ENCODE data around the gene SEC62.

Gene SEC62, protein sequence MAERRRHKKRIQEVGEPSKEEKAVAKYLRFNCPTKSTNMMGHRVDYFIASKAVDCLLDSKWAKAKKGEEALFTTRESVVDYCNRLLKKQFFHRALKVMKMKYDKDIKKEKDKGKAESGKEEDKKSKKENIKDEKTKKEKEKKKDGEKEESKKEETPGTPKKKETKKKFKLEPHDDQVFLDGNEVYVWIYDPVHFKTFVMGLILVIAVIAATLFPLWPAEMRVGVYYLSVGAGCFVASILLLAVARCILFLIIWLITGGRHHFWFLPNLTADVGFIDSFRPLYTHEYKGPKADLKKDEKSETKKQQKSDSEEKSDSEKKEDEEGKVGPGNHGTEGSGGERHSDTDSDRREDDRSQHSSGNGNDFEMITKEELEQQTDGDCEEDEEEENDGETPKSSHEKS

GRCh38 chr3:169966428-169966950 is at the start of gene SEC62:
Gene SEC62 (plus strand): TSS chr3:169966807. CDS start chr3:169966823, 16 bp downstream.
- peak; percentile 90 for DNase-seq

- no peak for DNase-seq
These were observed 43.4 kb upstream of the SEC62 start for GRCh38 chr3:169923189-169923588.

DNA sequence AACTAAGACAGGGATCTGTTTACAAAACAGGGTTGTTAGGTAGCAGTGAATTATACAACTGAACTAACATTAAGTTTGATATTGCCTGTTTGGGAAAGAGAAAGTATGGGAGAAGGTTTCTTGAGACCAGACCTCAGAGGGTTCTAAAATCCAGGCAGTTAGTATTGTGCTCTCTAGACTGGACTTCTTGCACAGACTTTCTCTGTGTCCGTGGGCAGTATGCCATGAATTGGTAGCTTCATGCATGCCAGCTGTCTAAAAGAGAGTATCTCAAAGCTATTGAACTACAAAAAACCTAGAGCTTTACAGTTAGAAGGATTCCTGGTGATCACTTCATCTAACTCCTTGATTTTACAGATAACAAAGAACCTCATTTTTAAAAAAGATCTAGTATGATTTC is 42.8 kb upstream of the SEC62 start:
- DNase-seq = no peak

GRCh38 chr3:169929830-169930519 is 36.6 kb upstream of the SEC62 start:
- peak; percentile 22 for DNase-seq

GRCh38 chr3:169930843-169931242 is 35.8 kb upstream of the SEC62 start:
- DNase-seq = no peak

GRCh38 chr3:169931747-169932520 is 34.7 kb upstream of the SEC62 start:
- DNase-seq = no peak

DNA sequence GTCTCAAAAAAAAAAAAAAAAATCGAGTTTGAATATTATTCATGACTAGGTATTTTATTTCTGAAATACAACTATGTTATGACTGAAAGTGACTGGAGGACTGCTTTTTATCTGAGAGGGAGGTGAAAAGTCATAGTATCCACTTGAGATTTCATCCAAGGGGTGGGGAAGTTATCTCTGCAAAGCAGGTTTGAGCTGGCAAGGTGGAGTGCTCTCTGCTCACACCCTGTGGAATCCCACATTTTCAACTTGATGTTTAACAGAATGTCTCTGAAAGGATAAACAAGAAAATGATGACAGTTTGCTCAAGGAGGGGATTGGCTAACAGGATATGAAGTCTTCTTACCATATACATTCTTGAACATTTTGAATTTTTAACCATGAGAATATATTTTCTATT is 27.3 kb upstream of the SEC62 start:
- no peak for DNase-seq

DNA sequence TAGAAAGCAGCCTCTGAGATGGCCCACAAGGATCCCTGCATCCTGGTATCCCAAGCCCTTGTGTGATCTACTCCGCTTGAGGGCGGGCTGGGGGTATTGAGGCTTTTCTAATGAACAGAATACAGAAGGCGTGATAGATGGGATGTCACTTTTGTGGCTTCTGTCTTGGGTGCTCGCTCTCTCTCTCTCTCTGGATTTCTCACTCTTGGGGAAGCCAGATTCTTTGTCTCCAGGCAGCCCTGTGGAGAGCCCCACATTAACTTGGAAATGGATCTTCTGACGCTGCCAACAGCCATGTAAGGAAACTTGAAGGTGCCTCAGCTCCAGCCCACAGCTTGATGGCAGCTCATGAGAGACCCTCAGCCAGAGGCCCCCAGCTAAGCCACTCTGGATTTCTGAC is 26.9 kb upstream of the SEC62 start:
- DNase-seq = no peak

DNA sequence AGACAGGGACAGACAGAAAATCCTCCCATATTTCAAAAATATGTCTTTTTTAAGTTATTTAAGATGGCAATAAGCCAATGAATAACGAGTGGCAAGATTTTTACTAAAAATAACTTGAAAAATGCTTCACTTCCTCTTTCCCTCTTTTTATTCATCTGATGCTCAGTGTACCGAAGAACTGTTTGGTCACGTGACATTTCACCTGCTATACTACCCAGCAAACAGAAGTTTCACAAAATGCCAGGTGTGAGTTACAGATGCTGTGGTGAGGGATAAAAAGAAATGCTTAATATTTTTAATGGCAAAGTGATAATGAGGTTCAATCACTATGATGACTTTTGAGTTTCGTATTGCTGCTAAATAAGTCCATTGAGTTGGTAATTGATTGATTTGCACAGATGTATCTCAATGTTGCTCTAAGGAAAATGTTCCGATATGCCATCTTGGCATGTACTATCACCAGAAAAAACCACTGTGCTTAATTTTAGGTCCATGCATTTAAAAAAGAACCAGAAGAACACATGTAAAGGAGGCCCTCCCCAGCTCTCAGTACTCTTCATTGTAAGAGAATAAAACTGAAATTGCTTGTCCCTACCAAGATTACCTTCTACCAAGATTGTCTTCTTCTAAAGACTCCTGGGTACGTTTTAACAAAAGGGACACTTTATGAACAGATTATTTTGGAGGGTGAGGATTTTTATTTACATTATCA is 26.0 kb upstream of the SEC62 start:
- DNase-seq = peak; percentile 24

DNA sequence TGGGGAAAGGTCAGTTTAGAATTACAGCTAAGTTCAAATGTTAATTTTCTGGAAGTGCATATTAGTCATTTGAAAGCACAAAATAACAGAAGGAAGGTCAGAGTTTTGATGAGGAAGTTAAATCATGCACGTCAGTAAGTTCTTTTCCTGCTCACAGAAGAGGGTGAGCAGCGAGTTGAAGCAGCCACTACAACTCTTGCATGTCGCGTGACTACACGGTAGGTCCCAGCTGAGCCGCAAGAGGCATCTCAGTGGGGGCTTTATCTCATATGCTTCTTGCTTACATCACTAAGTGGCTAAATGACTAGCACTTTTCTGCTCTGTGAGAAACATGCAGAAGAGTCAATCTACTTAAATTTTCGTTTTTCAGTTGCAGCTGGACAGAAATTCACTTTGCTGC is 21.3 kb upstream of the SEC62 start:
- no peak for DNase-seq

GRCh38 chr3:169946336-169946735 is 20.3 kb upstream of the SEC62 start:
- no peak for DNase-seq

DNA sequence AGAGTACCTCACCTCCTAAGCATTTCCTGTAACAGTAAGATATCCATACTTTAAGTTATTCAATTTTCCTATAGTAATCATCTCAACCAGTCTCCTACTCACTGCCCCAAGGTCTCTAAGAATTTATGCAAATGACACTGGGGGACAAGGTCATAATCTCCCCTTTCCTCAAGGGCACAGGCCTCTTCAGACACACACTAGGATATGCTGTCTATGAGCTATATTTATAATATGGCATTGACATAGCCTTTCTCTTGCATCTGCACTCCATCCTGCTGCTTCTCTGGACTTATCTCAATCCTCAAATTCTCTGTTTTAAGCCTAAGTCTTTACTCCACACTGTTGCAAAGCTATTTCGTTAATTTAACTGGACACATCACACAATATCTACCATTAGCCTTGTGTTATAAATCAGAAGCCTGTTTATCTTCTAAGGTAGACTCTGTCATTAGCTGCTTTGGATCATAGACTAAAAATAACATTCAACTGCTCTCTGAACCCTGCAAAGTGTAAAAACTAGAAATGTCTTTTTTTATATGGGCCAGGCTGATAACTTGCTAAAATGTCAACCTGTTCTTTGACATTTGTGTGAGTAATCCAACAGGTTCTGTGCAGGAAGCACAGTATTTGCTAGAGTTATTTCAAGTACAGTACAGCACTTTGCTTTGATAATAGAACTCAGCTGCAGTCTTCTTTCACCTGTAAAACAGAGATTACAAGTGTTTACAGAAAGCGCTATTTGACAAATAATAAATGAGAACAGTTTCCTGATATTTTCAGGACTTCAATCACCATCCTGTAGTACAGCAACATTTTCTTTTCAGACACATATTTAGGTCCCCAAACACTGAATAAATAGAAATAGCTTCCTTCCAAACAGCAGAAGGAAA is 17.8 kb upstream of the SEC62 start:
- DNase-seq = peak; percentile 62

DNA sequence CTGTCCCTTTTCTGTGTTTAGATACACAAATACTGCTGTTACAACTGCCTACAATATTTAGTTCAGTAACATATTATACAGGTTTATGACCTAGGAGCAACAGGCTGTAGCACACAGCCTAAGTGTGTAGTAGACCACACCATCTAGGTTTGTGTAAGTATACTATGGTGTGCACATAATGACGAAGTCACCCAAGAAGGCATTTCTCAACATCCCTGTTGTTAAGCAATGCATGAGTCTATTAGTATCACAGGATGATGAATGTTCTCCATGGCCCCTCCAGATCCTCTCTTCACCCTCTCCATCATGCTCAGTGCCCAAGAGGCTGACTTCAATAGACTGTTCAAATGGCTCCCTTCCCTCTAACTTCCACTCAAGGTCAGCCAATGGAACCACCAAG is 14.6 kb upstream of the SEC62 start:
- DNase-seq = no peak

DNA sequence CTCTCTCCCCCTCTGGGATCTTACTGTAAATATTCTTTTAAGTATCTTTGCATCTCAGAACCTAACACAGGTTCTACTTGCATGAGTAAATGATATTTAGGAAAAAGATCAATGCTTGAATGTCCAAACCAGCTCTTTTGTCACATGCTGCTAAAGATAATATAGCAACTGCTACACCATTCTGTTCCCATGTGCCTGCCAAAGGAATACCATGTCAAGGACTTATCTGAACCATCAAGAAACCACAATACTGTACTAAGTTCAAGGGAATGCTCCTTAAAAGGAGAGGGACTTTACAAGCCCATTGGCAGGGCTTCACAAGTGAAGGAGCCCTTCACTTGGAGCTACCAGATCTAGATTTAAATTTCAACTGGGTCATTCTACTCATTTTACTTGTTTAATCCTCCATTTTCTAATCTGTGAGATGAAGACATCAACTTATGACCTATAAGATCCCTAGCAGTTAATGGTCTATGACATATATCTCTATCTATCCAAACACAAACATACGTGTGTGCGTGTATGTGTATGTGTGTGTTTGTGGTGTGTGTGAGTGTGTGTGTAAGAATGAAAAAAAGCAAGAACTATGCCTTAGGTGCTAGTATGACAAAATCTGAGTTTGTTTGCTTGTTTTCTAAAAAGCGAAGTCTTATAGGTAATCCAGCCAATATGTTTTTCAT is 13.0 kb upstream of the SEC62 start:
- no peak for DNase-seq

GRCh38 chr3:169954142-169954756 is 12.4 kb upstream of the SEC62 start:
- DNase-seq = no peak

- DNase-seq = no peak
These were observed 11.2 kb upstream of the SEC62 start for GRCh38 chr3:169955406-169955805.

DNA sequence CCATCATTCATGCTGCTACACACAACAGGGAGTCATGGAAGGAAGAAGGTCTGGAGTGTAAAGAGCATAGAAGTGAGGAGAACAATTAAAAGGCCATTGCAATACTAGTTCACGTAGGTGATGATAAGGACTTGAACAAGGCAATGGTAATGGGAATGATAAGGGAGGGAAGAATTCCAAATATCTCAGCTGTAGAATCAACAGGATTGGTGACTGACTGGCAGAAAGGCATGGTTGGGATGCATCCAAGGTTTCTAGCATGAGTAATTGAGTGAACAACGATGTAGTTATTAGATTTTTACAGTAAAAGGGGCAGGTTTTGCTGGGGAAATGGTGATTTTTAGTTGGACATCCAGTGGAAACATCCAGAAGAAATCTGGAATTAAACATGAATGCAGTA is 2.4 kb upstream of the SEC62 start:
- DNase-seq = no peak

DNA sequence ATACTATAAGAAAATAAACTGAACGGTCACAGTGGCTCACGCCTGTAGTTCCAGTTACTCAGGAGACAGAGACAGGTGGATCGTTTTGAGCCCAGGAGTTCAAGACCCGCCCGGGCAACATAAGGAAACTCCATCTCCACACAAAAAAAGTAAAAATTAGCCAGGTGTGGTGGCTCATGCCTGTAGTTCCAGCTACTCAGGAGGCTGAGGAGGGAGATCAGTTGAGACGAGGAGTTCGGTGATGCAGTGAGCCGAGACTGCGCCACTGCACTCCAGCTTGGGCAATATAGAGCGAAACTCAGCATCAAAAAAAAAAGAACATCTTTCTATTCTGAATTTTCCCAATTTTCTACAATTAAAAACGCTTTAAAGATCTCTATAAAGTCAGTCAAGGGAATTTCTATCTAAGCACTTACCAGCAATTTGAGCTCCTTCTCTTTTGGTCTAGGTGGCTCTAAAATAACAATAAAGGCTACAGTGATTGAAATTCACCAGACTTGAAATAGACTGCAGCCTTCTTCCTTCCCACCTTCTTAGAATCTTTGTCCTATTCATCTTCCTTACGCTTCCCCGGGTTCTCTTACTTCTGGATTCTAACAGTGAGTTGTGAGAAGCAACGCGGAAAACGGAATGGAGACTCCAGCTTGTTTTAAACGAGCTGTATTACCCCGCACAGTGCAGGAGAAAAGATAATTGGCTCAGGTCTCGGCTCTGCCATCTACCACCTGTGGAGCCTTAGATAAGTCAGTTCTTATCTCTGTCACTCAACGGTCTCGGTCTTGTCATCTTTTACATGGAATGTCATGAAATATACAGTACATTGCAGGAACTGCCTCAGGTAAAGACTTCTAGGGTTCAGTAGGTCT is 812 bp upstream of the SEC62 start:
- DNase-seq = peak; percentile 80

Measured in NCI-H510A treated with DMSO at 0.1 percent for 48 hours (cell line).